Tibial nerve (tissue), 4 donors: Measurements from ENCODE around the gene DEFB114. TPM values are rescaled to one million over a fixed set of nuclear protein-coding genes. Genes with fewer than 3 reads are reported as not detected.
"Not testable (repeated sequence)": the region's sequence is repeated elsewhere in the genome, so short reads cannot be mapped to it uniquely, and the experiment has no call there.

Experiments used
- DNase-seq, 2 donors: peaks; one replicate each; pipeline ENCODE4 v3.0.0-alpha.2; 2019; ENCODE audit warnings: low spot score in 2 of 2
- H3K27ac ChIP-seq, 4 donors: fragments of 200-600 bp; sonication (generic) in 3 of 4; one replicate each; pipeline ENCODE4 v1.5.1; 2017 to 2019; ENCODE audit warnings: mild to moderate bottlenecking in 1 of 4
- H3K27me3 ChIP-seq, 2 donors: fragments of 200-600 bp; sonication (generic) in 1 of 2; one replicate each; pipeline versions ENCODE4 v1.5.1 to v1.6.0; 2017 to 2019
- H3K36me3 ChIP-seq, 3 donors: fragments of 200-600 bp; sonication (generic); one replicate each; pipeline ENCODE4 v1.5.1; 2018 to 2019
- H3K4me1 ChIP-seq, 4 donors: fragments of 200-600 bp; sonication (generic) in 3 of 4; one replicate each; pipeline ENCODE4 v1.5.1; 2017 to 2019
- H3K4me3 ChIP-seq, 4 donors: fragments of 200-600 bp; sonication (generic) in 3 of 4; one replicate each; pipeline ENCODE4 v1.5.1; 2017 to 2019; ENCODE audit warnings: mild to moderate bottlenecking in 1 of 4, moderate library complexity in 1 of 4
- H3K9me3 ChIP-seq, 4 donors: fragments of 200-600 bp; sonication (generic) in 3 of 4; one replicate each; pipeline ENCODE4 v1.5.1; 2017 to 2019
- CTCF ChIP-seq, 5 experiments: fragments of 200-600 bp in 3 of 5; fragments of 450-650 bp in 2 of 5; sonication (generic) in 3 of 5; IDR thresholded peaks; one replicate each; pipeline ENCODE4 v1.5.1; 2016 to 2019; ENCODE audit warnings: antibody characterized with exemption in 5 of 5, mild to moderate bottlenecking in 3 of 5, moderate library complexity in 2 of 5
- EP300 ChIP-seq, 2 donors: sonication (generic); formaldehyde crosslinking; IDR thresholded peaks; one replicate each; pipeline ENCODE4 v1.6.1; 2017; ENCODE audit warnings: antibody characterized with exemption in 2 of 2, mild to moderate bottlenecking in 1 of 2
- POLR2A ChIP-seq, 2 donors: fragments of 450-650 bp; IDR thresholded peaks; one replicate each; pipeline ENCODE4 v1.6.1; 2017; ENCODE audit warnings: antibody characterized with exemption in 2 of 2, mild to moderate bottlenecking in 2 of 2, moderate library complexity in 2 of 2
- WGBS, 2 donors: methylation state at CpG; one replicate each; pipeline ENCODE4 v1.1.5; 2018; 5-methylcytosine and 5-hydroxymethylcytosine counted together
- total RNA-seq, 4 donors: library from RNA; depleted of rRNA; stranded (reverse); fragments of >200 nt; gene quantifications; one replicate each; pipeline ENCODE4 v1.1.0, GENCODE V29; 2016

DEFB114 gene
- total RNA-seq, 4 donors from 2014 or later = not detected

GRCh38 chr6:49951926-49952325, 12.0 kb downstream of the DEFB114 start:
- Histone ChIP-seq H3K27ac (no peak overlapping the region), H3K4me1 (no peaks in the 10 kb centered on the region), H3K9me3 (no peaks in the 10 kb centered on the region), H3K27me3 (no peaks in the 10 kb centered on the region), H3K36me3 (no peaks in the 10 kb centered on the region), H3K4me3 (no peak overlapping the region)
- TF ChIP-seq POLR2A (IDR thresholded peaks at IDR 0.05) = no peak
- no peak for TF ChIP-seq CTCF (IDR thresholded peaks at IDR 0.05)
- no peak for TF ChIP-seq EP300 (IDR thresholded peaks at IDR 0.05)
- no peak for DNase-seq
- WGBS, 2 donors = 69 to 72% methylated on average over 2 of the region's 2 CpGs

DNA sequence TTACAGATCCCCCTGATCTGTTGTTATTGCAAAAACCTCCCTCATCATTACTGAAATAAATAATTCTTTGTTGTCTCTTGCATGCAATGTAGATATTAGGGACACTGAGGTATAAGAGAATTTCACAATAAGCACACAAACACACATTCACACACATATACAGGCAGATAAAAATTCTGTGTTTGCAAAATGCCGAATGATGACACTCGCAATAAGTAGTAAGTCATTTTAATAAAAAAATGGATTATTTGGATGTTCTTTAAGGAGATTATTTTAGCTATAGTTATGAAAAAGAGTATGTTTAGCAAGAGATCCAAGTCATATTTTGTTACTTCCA, 13.6 kb downstream of the DEFB114 start:
- H3K9me3 ChIP-seq = no peaks in the 10 kb centered on the region
- no peak for DNase-seq
- 96% methylated on average over 2 of the region's 2 CpGs for WGBS, 2 donors
- TF ChIP-seq EP300 (IDR thresholded peaks at IDR 0.05) = no peak
- no peak for TF ChIP-seq CTCF (IDR thresholded peaks at IDR 0.05)
- TF ChIP-seq POLR2A (IDR thresholded peaks at IDR 0.05) = no peak
- no peaks in the 10 kb centered on the region for H3K27me3 ChIP-seq
- no peak overlapping the region for H3K27ac ChIP-seq
- H3K4me1 ChIP-seq = no peaks in the 10 kb centered on the region
- H3K36me3 ChIP-seq = no peaks in the 10 kb centered on the region
- H3K4me3 ChIP-seq = no peak overlapping the region

- Histone ChIP-seq H3K27me3 (no peaks in the 10 kb centered on the region), H3K36me3 (no peaks in the 10 kb centered on the region), H3K4me3 (no peak overlapping the region), H3K27ac (no peak overlapping the region), H3K4me1 (no peaks in the 10 kb centered on the region), H3K9me3 (no peaks in the 10 kb centered on the region)
- TF ChIP-seq POLR2A (IDR thresholded peaks at IDR 0.05) (no peak), EP300 (IDR thresholded peaks at IDR 0.05) (no peak)
- DNase-seq = no peak
- 89 to 92% methylated on average over 4 of the region's 4 CpGs for WGBS, 2 donors
Measured at GRCh38 chr6:49949062-49949461, 14.9 kb downstream of the DEFB114 start.

- TF ChIP-seq POLR2A (IDR thresholded peaks at IDR 0.05) (no peak), EP300 (IDR thresholded peaks at IDR 0.05) (no peak), CTCF (IDR thresholded peaks at IDR 0.05) (no peak)
- Histone ChIP-seq H3K27me3 (no peaks in the 10 kb centered on the region), H3K4me3 (no peak overlapping the region), H3K27ac (no peak overlapping the region), H3K4me1 (no peaks in the 10 kb centered on the region), H3K36me3 (no peaks in the 10 kb centered on the region), H3K9me3 (no peaks in the 10 kb centered on the region)
- no peak for DNase-seq
- WGBS, 2 donors = 65 to 83% methylated on average over 2 of the region's 2 CpGs
Measured at GRCh38 chr6:49946835-49947234, 17.1 kb downstream of the DEFB114 start.

DNA sequence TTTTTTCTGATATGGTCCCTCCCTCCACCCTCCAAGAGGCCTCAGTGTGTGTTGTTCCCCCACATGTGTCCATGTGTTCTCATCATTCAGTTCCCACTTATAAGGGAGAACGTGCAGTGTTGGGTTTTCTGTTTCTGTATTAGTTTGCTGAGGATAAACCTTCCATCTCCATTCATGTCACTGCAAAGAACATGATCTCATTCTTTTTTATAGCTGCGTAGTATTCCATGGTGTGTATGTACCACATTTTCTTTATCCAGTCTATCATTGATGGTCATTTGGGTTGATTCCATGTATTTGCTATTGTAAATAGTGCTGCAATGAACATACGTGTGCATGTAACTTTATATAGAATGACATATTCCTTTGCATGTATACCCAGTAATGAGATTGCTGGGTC, 19.9 kb downstream of the DEFB114 start:
- H3K4me3 ChIP-seq, H3K27ac ChIP-seq, H3K9me3 ChIP-seq, DNase-seq, H3K4me1 ChIP-seq, H3K36me3 ChIP-seq, H3K27me3 ChIP-seq: not testable (repeated sequence)
- 83 to 87% methylated on average over 3 of the region's 3 CpGs for WGBS, 2 donors

- no peaks in the 10 kb centered on the region for H3K9me3 ChIP-seq
- H3K27me3 ChIP-seq = no peaks in the 10 kb centered on the region
- no peak overlapping the region for H3K4me3 ChIP-seq
- TF ChIP-seq EP300 (IDR thresholded peaks at IDR 0.05) = no peak
- TF ChIP-seq CTCF (IDR thresholded peaks at IDR 0.05) = no peak
- no peak for TF ChIP-seq POLR2A (IDR thresholded peaks at IDR 0.05)
- DNase-seq = no peak
- H3K4me1 ChIP-seq = no peaks in the 10 kb centered on the region
- WGBS, 2 donors = 69 to 85% methylated on average over 3 of the region's 3 CpGs
- H3K27ac ChIP-seq = no peak overlapping the region
- no peaks in the 10 kb centered on the region for H3K36me3 ChIP-seq
Measured at GRCh38 chr6:49939993-49940498, 23.9 kb downstream of the DEFB114 start.
